Measurements from ENCODE around the gene PTF1A.

The PTF1A gene

GRCh38 chr10:23172429-23173213, 19.5 kb upstream of the PTF1A start:
- Histone ChIP-seq H3K4me1 (ENCODE audit: insufficient read depth, low read length) (no peaks in the 10 kb centered on the region; the same call in 1 of the 2 replicates), H3K9me3 (ENCODE audit: control insufficient read depth, insufficient read depth, low read length) (no peaks in the 10 kb centered on the region), H3K36me3 (ENCODE audit: insufficient read depth, low read length) (no peaks in the 10 kb centered on the region), H3K9ac (ENCODE audit: low read depth, low read length) (peak overlapping the region; percentile 45; the same call in 1 of the 2 replicates)

GRCh38 chr10:23173214-23174073, 18.7 kb upstream of the PTF1A start:
- Histone ChIP-seq H3K4me1 (ENCODE audit: insufficient read depth, low read length) (no peaks in the 10 kb centered on the region; the same call in 1 of the 2 replicates), H3K9ac (ENCODE audit: low read depth, low read length) (peak overlapping the region; percentile 45; the same call in 1 of the 2 replicates), H3K36me3 (ENCODE audit: insufficient read depth, low read length) (no peaks in the 10 kb centered on the region), H3K9me3 (ENCODE audit: control insufficient read depth, insufficient read depth, low read length) (no peaks in the 10 kb centered on the region)

- H3K9ac ChIP-seq (ENCODE audit: low read depth, low read length), result peak overlapping the region; percentile 45; the same call in 1 of the 2 replicates
- no peaks in the 10 kb centered on the region; the same call in 1 of the 2 replicates for H3K4me1 ChIP-seq (ENCODE audit: insufficient read depth, low read length)
- no peaks in the 10 kb centered on the region for H3K9me3 ChIP-seq (ENCODE audit: control insufficient read depth, insufficient read depth, low read length)
- no peaks in the 10 kb centered on the region for H3K36me3 ChIP-seq (ENCODE audit: insufficient read depth, low read length)
These were observed 17.8 kb upstream of the PTF1A start for GRCh38 chr10:23174074-23174976.

- no peaks in the 10 kb centered on the region; the same call in 1 of the 2 replicates for H3K4me1 ChIP-seq (ENCODE audit: insufficient read depth, low read length)
- no peak overlapping the region; the same call in 1 of the 2 replicates for H3K9ac ChIP-seq (ENCODE audit: low read depth, low read length)
- H3K9me3 ChIP-seq (ENCODE audit: control insufficient read depth, insufficient read depth, low read length), result no peaks in the 10 kb centered on the region
- H3K36me3 ChIP-seq (ENCODE audit: insufficient read depth, low read length), result no peaks in the 10 kb centered on the region
These were observed 17.1 kb upstream of the PTF1A start for GRCh38 chr10:23174977-23175512.

GRCh38 chr10:23186178-23186577, 5.9 kb upstream of the PTF1A start:
- Histone ChIP-seq H3K9ac (ENCODE audit: low read depth, low read length) (no peak overlapping the region), H3K4me1 (ENCODE audit: insufficient read depth, low read length) (no peaks in the 10 kb centered on the region), H3K36me3 (ENCODE audit: insufficient read depth, low read length) (no peaks in the 10 kb centered on the region), H3K9me3 (ENCODE audit: control insufficient read depth, insufficient read depth, low read length) (no peaks in the 10 kb centered on the region)

- Histone ChIP-seq H3K4me1 (ENCODE audit: insufficient read depth, low read length) (no peaks in the 10 kb centered on the region), H3K9me3 (ENCODE audit: control insufficient read depth, insufficient read depth, low read length) (no peaks in the 10 kb centered on the region), H3K9ac (ENCODE audit: low read depth, low read length) (no peak overlapping the region), H3K36me3 (ENCODE audit: insufficient read depth, low read length) (no peaks in the 10 kb centered on the region)
These were observed 5.4 kb upstream of the PTF1A start for GRCh38 chr10:23186697-23187096.

GRCh38 chr10:23187155-23187554, 5.0 kb upstream of the PTF1A start:
- Histone ChIP-seq H3K4me1 (ENCODE audit: insufficient read depth, low read length) (no peaks in the 10 kb centered on the region), H3K9me3 (ENCODE audit: control insufficient read depth, insufficient read depth, low read length) (no peaks in the 10 kb centered on the region), H3K36me3 (ENCODE audit: insufficient read depth, low read length) (no peaks in the 10 kb centered on the region), H3K9ac (ENCODE audit: low read depth, low read length) (no peak overlapping the region)

- no peak overlapping the region for H3K9ac ChIP-seq (ENCODE audit: low read depth, low read length)
- H3K4me1 ChIP-seq (ENCODE audit: insufficient read depth, low read length), result no peaks in the 10 kb centered on the region
- no peaks in the 10 kb centered on the region for H3K36me3 ChIP-seq (ENCODE audit: insufficient read depth, low read length)
- H3K9me3 ChIP-seq (ENCODE audit: control insufficient read depth, insufficient read depth, low read length), result no peaks in the 10 kb centered on the region
These were observed 3.1 kb upstream of the PTF1A start for GRCh38 chr10:23189024-23189423.

GRCh38 chr10:23190872-23191763, 994 bp upstream of the PTF1A start:
- Histone ChIP-seq H3K9me3 (ENCODE audit: control insufficient read depth, insufficient read depth, low read length) (no peaks in the 10 kb centered on the region), H3K36me3 (ENCODE audit: insufficient read depth, low read length) (no peaks in the 10 kb centered on the region), H3K4me1 (ENCODE audit: insufficient read depth, low read length) (0 out of 2 replicates have a peak, but pooled peaks cover 4% of the 10 kb centered on the region), H3K9ac (ENCODE audit: low read depth, low read length) (peak overlapping the region; percentile 37; the same call in 1 of the 2 replicates)

GRCh38 chr10:23192712-23193434, 761 bp downstream of the PTF1A start:
- Histone ChIP-seq H3K36me3 (ENCODE audit: insufficient read depth, low read length) (no peaks in the 10 kb centered on the region), H3K9me3 (ENCODE audit: control insufficient read depth, insufficient read depth, low read length) (no peaks in the 10 kb centered on the region), H3K9ac (ENCODE audit: low read depth, low read length) (peak overlapping the region; percentile 37; the same call in 1 of the 2 replicates), H3K4me1 (ENCODE audit: insufficient read depth, low read length) (0 out of 2 replicates have a peak, but pooled peaks cover 4% of the 10 kb centered on the region)

- H3K36me3 ChIP-seq (ENCODE audit: insufficient read depth, low read length), result no peaks in the 10 kb centered on the region
- peak overlapping the region; percentile 13; the same call in 1 of the 2 replicates for H3K9ac ChIP-seq (ENCODE audit: low read depth, low read length)
- no peaks in the 10 kb centered on the region for H3K9me3 ChIP-seq (ENCODE audit: control insufficient read depth, insufficient read depth, low read length)
- 0 out of 2 replicates have a peak, but pooled peaks cover 4% of the 10 kb centered on the region for H3K4me1 ChIP-seq (ENCODE audit: insufficient read depth, low read length)
These were observed 1.4 kb downstream of the PTF1A start for GRCh38 chr10:23193435-23194074.

- Histone ChIP-seq H3K9me3 (ENCODE audit: control insufficient read depth, insufficient read depth, low read length) (no peaks in the 10 kb centered on the region), H3K9ac (ENCODE audit: low read depth, low read length) (peak overlapping the region; percentile 49; the same call in 1 of the 2 replicates), H3K36me3 (ENCODE audit: insufficient read depth, low read length) (no peaks in the 10 kb centered on the region), H3K4me1 (ENCODE audit: insufficient read depth, low read length) (0 out of 2 replicates have a peak, but pooled peaks cover 4% of the 10 kb centered on the region)
These were observed 2.4 kb downstream of the PTF1A start for GRCh38 chr10:23194471-23194965.

Measured in ES-I3 (cell line).